ENCODE results near the gene FAIM2. TPM values are rescaled to one million over a fixed set of nuclear protein-coding genes. Genes with fewer than 3 reads are reported as not detected.

Gene FAIM2
- total RNA-seq = under 1 TPM in 1 of 2 experiments, not detected in 1; 0.05 TPM

GRCh38 chr12:49903700-49904423, at the start of gene FAIM2:
Gene FAIM2 (minus strand): TSS chr12:49903900. CDS start chr12:49903792, 108 bp downstream.

GRCh38 chr12:49950273-49951251, 46.9 kb upstream of the FAIM2 start, which contains the start of gene AQP2:
Gene AQP2 (plus strand): TSS chr12:49950737. CDS start chr12:49950831, 94 bp downstream.

GRCh38 chr12:49842519-49843352, 61.0 kb downstream of the FAIM2 start, which contains the start of gene BCDIN3D:
Gene BCDIN3D (minus strand): TSS chr12:49843106. CDS start chr12:49843087, 19 bp downstream.

GRCh38 chr12:49828133-49829091, 75.3 kb downstream of the FAIM2 start, which contains the start of gene NCKAP5L:
Gene NCKAP5L (minus strand): TSS chr12:49828413. CDS start chr12:49804044, 24,369 bp downstream.

Other genes with a start within 250 kb of the FAIM2 start
- gene FMNL3, start 196.5 kb downstream of the FAIM2 start, total RNA-seq = 10 to 100 TPM; 38.0 to 40.8 TPM
- gene TMBIM6, start 162.3 kb downstream of the FAIM2 start, total RNA-seq = 100 to 1,000 TPM; 400 to 401 TPM
- 1 to 10 TPM; 7.1 to 7.9 TPM for gene NCKAP5L, start 75.5 kb downstream of the FAIM2 start, total RNA-seq
- gene BCDIN3D, start 60.8 kb downstream of the FAIM2 start, total RNA-seq = 1 to 10 TPM; 7.4 to 8.8 TPM
- gene AQP2, start 46.8 kb upstream of the FAIM2 start, total RNA-seq = not detected
- not detected for gene AQP5, start 58.0 kb upstream of the FAIM2 start, total RNA-seq
- gene AQP6, start 69.0 kb upstream of the FAIM2 start, total RNA-seq = not detected
- 100 to 1,000 TPM; 129 to 130 TPM for gene RACGAP1, start 121.6 kb upstream of the FAIM2 start, total RNA-seq
- gene ASIC1, start 153.7 kb upstream of the FAIM2 start, total RNA-seq = 1 to 10 TPM; 3.1 to 4.1 TPM
- gene SMARCD1, start 181.4 kb upstream of the FAIM2 start, total RNA-seq = 10 to 100 TPM; 54.6 to 55.8 TPM
- under 1 TPM; 0.20 to 0.24 TPM for gene GPD1, start 200.1 kb upstream of the FAIM2 start, total RNA-seq
- gene COX14, start 208.3 kb upstream of the FAIM2 start, total RNA-seq = 10 to 100 TPM; 47.4 to 50.9 TPM